Measurements from ENCODE around the gene SELE.

SELE gene

DNA sequence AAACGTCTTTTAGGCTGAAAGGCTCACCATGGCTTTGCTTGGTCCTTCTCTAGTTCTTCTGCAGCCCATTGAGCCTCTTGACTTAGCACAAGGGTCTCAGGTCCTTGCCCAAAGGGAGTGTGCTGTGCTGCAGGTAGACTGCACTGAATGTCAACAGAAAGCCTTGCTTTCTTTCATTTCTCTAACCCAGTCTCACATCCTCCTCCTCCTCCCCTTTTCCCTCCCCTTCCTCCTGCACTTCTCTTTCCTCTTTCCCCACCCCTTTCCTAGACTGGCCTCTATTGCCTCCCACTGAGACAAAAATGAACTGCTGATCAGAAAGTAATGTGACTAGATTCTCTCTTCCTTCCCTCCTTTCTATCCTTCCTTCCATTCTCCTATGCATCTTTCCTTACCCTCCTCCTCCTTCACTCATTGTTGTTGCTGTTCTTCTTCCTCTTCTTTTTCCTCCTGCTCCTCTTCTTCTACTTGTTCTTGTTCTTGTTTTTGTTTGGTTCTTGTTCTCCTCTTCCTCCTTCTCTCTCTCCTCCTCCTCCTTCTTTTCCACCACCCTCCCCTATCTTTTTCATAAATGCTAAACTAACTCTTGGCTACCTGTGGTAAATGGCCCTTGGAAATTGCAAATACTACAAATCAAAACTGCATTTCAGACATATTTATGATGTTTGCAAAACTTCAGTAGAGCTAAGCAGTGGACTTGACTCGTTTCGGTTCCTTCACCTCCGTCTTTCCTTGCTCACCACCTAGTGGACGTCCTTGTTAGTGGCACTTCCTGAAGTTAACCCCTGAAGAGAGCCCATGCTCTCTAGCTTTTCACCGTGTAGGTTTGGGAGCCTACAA lies 22.2 kb downstream of the SELE start, which contains the start of gene SELL:
SELL (minus strand) TSS at position 152 of the 840 bp plus-strand sequence; CDS start at position 30, 122 bp downstream.
- Mint-ChIP-seq H3K27ac (peak within 1 kb of the TSS; percentile 75 to 78), H3K27me3 (peaks cover 20 to 23% of the 10 kb centered on the region in 2 donors)
- DNase-seq: peak; percentile 72 to 76 (median 74)

DNA sequence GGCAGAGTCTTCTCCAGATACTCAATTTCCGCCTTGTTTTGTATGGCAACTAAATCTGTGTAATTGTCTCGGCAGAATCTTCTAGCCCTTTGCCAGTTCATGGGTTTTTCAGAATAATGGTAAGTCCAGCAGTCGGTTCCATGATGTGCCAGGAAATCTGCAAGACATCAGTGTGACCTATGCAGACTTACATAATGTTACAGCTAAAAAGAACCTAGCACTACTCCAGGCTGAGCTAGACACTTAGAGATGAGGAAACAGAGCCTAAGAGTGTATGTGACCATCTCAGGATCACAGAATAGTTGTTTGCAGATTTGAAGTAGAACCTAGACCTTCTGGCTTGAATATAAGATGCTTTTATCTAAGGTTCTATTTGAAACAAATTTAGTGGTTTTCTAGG lies 25.2 kb downstream of the SELE start:
- Mint-ChIP-seq H3K9me3 (peaks cover 0 to 1% of the 10 kb centered on the region in 2 donors), H3K27me3 (peaks cover 3 to 5% of the 10 kb centered on the region in 2 donors), H3K27ac (peak overlapping the region; percentile 12 to 77), H3K4me3 (peak overlapping the region; percentile 56 to 58), H3K36me3 (ENCODE audit: insufficient read depth) (no peaks in the 10 kb centered on the region), H3K4me1 (ENCODE audit: low read depth in 2 of 2) (peaks cover 29 to 36% of the 10 kb centered on the region in 2 donors)
- DNase-seq (no peak), ATAC-seq (replicated peaks) (no peak)

More for the DNA sequence above, 22.2 kb downstream of the SELE start, which contains the start of gene SELL:
- Mint-ChIP-seq H3K4me3 (peak within 1 kb of the TSS; percentile 69 to 84), H3K4me1 (ENCODE audit: low read depth in 2 of 2) (peaks cover 22 to 28% of the 10 kb centered on the region in 2 donors), H3K9me3 (peaks cover 0 to 2% of the 10 kb centered on the region in 2 donors), H3K36me3 (ENCODE audit: insufficient read depth) (no peaks in the 10 kb centered on the region)
- peak; percentile 97 for ATAC-seq (replicated peaks)

DNA sequence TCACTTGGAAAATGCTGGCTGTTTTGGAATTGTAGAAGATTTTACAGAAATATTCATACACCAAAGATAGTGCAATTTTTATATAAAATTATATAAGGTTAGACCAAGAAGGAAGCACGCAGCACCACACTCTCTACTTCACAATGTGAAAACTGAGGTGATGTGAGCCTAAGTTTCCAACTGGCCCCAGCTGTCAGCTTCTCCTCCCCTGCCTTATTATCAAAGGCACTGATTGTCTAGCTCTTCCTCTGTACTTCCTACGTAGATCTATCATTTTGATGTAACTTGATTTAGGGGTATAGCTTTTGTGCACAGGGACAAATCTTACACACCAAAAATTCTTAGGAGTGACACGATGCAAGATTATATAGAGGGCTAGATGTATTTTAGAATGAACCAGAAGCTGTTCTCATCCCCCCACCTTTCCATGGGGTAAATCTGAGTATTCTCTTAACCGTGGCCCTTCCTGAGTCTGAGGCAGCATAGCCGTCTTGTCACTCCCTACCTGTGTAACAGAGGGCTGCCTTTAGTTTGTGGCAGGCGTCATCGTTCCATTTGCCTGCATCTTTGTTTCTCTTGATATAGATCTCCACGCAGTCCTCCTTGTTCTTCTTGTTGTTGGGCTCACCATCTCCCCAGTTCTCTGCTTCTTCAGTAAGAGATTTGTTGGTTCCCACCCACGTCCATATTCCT lies 25.8 kb downstream of the SELE start:
- H3K27ac Mint-ChIP-seq: peak overlapping the region; percentile 12 to 77
- peak overlapping the region; percentile 56 to 58 for H3K4me3 Mint-ChIP-seq
- H3K36me3 Mint-ChIP-seq (ENCODE audit: insufficient read depth): no peaks in the 10 kb centered on the region
- ATAC-seq (replicated peaks): no peak
- H3K27me3 Mint-ChIP-seq: no peaks in the 10 kb centered on the region
- H3K9me3 Mint-ChIP-seq: no peaks in the 10 kb centered on the region
- H3K4me1 Mint-ChIP-seq (ENCODE audit: low read depth in 2 of 2): peaks cover 34 to 42% of the 10 kb centered on the region in 2 donors
- DNase-seq: no peak

DNA sequence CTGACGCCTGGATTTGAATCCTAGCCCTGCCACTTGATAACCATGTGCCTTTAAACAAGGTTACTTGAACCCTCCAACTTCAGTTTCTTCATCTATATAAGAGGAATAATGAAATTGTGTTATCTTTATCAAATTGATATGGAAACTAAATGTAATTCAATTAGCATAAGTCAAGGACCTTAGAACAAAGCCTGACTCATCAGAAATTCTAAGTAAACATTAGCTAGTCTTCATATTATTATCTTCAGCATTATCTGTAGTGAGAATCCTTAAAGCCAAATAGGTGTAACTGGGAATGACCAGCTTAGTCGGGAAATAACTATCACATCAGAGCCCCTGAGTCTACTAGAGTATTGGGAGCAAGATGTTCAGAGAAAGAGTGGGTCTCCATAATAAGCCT lies 29.1 kb downstream of the SELE start:
- Mint-ChIP-seq H3K9me3 (no peaks in the 10 kb centered on the region), H3K36me3 (ENCODE audit: insufficient read depth) (no peaks in the 10 kb centered on the region), H3K4me3 (no peak overlapping the region), H3K27me3 (no peaks in the 10 kb centered on the region), H3K4me1 (ENCODE audit: low read depth in 2 of 2) (peaks cover 48 to 52% of the 10 kb centered on the region in 2 donors), H3K27ac (no peak overlapping the region)
- ATAC-seq (replicated peaks): no peak
- no peak for DNase-seq

DNA sequence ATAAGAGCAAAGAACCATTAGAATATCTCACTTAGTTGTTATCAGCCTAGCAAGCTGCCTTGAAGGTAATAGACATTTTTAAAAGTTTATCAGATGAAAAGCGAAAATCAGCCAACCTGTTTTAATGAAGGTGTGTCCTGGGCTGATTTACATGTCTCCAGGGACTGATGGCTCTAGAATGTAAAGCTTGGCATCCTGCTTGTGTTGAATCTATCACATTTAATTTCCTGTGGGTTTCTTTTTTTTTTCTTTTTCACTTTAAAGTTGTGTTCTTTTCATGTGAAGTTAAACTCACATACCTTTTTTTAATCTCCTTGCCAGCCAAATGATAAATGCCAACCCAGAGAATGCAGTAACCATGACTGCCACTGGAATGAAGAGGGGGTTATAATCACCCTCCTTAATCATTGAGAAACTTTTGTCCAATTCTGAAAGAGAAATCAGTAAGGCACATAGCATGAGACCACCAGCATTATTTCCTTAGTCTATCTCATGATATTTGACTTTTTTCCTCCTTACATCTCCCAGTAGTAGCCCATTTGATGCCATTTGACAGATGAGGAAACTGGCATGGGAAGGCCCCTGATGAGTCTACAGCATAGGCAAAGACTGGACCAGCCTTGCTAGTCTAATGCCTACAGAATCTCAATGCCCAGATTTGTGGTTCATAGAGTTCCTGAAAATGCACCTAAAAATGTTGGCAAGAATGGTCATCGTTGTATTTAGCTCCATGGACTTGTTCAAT lies 32.4 kb downstream of the SELE start:
- Mint-ChIP-seq H3K27me3 (no peaks in the 10 kb centered on the region), H3K4me3 (peak overlapping the region; percentile 19 to 30), H3K36me3 (ENCODE audit: insufficient read depth) (no peaks in the 10 kb centered on the region), H3K4me1 (ENCODE audit: low read depth in 2 of 2) (peaks cover 49 to 56% of the 10 kb centered on the region in 2 donors), H3K9me3 (no peaks in the 10 kb centered on the region), H3K27ac (peak overlapping the region; percentile 45 to 83)
- ATAC-seq (replicated peaks) (peak; percentile 49), DNase-seq (no peak)

DNA sequence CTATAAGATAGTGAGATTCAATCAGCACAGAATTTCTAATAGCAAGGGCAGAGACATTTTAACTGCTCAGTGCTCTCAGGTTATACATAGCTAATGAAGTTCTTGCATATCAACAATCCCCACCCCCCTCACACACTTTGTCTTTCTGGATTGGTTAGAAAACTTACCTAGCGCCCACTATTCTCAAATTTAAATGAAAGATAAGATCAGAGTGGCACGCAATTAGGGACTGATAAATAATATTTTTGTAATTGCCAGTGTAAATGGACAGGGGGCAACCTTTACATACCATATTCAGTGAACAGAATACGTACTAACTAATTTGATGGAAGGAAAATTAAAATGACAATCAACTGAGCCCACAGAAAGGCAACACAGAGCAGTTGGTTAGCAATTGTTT lies 34.2 kb downstream of the SELE start:
- Mint-ChIP-seq H3K9me3 (no peaks in the 10 kb centered on the region), H3K27me3 (no peaks in the 10 kb centered on the region), H3K36me3 (ENCODE audit: insufficient read depth) (no peaks in the 10 kb centered on the region), H3K4me3 (no peak overlapping the region), H3K27ac (peak overlapping the region in 1 of 2 donors; percentile 72), H3K4me1 (ENCODE audit: low read depth in 2 of 2) (peaks cover 65 to 69% of the 10 kb centered on the region in 2 donors)
- no peak for DNase-seq
- ATAC-seq (replicated peaks): no peak

DNA sequence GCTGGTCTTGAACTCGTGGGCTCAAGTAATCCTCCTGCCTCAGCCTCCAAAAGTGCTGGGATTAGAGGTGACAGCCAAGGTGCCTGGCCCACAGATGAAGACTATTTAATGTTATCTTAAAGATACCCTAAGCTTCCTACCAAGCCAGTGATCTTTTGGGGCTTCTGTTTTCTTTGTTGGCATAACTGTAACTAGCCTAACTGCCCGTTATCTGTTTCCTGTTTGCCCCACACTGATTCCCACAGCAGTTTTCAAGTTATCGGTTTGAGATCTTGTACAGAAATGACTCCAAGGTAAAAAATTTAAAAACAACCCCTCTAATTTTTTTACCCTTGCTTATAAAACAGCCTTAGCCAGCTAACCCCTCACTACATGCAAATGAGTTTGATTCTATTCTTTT lies 34.9 kb downstream of the SELE start:
- no peak for DNase-seq
- Mint-ChIP-seq H3K9me3 (no peaks in the 10 kb centered on the region), H3K4me3 (no peak overlapping the region), H3K27me3 (no peaks in the 10 kb centered on the region), H3K27ac (peak overlapping the region in 1 of 2 donors; percentile 72), H3K36me3 (ENCODE audit: insufficient read depth) (no peaks in the 10 kb centered on the region), H3K4me1 (ENCODE audit: low read depth in 2 of 2) (peaks cover 68 to 75% of the 10 kb centered on the region in 2 donors)
- ATAC-seq (replicated peaks): no peak

DNA sequence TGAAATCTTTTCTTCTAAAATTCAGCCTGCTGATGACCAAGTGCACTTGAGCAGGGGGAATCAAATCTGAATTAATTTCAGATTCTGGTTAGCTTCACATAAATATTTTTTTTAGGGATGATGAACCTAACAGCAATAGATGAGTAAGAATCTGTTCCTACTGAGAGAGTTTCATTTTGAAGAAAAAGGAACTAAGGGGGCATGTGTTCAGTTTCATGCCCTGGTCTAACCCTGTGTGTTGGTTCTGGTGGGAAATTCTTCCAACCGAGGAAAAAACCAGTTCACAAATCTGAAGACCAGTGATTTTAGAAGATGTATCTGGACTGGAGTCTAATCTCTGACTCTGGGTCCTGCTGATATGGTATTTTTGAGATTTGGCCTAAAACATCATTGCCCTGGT lies 36.1 kb downstream of the SELE start:
- H3K27ac Mint-ChIP-seq: no peak overlapping the region
- ATAC-seq (replicated peaks) (no peak), DNase-seq (no peak)
- no peaks in the 10 kb centered on the region for H3K27me3 Mint-ChIP-seq
- no peak overlapping the region for H3K4me3 Mint-ChIP-seq
- H3K9me3 Mint-ChIP-seq: no peaks in the 10 kb centered on the region
- H3K36me3 Mint-ChIP-seq (ENCODE audit: insufficient read depth): no peaks in the 10 kb centered on the region
- peaks cover 63 to 70% of the 10 kb centered on the region in 2 donors for H3K4me1 Mint-ChIP-seq (ENCODE audit: low read depth in 2 of 2)

DNA sequence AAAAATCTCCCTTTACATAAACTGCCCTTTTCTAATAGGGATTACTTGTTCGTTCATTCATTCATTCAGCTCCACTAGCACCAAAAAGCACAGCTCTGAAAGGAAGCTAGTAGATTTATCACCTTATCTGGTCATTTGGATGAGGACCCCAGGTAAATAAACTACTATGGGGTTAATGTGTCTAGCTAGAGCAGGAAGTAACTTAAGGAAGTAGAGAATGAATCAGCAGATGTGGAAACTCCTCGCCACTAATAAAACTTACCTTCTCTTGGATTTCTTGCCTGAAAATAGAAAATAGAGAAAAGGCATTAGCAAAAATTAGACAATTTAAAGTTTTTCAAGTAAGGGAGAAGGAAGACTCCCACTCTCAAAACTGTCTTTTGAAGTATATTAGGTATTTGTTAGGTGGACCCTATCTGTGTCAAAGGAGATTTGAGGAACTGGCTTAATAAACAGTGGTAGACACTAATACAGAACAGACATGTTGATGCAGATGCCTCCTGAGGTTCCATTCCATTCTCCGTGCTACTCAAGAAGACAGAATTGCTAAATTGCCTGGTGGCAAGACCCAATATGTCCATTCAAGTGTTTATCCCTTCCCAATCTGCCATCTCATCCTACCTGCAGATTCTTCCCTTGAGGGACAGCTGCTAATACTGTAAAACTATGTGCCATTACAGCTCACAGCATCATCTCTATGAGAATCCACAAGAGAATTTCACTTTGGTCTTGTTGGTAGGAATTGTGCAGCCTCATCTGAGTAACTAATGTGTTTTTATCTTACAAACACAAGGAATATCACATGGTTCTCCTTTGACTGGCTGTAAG lies 37.4 kb downstream of the SELE start:
- H3K27me3 Mint-ChIP-seq: no peaks in the 10 kb centered on the region
- ATAC-seq (replicated peaks) (no peak), DNase-seq (no peak)
- H3K9me3 Mint-ChIP-seq: no peaks in the 10 kb centered on the region
- H3K36me3 Mint-ChIP-seq (ENCODE audit: insufficient read depth): peaks cover 3% of the 10 kb centered on the region
- H3K4me3 Mint-ChIP-seq: peak overlapping the region; percentile 6 to 57
- H3K27ac Mint-ChIP-seq: peak overlapping the region in 1 of 2 donors; percentile 63
- H3K4me1 Mint-ChIP-seq (ENCODE audit: low read depth in 2 of 2): peaks cover 58 to 72% of the 10 kb centered on the region in 2 donors

DNA sequence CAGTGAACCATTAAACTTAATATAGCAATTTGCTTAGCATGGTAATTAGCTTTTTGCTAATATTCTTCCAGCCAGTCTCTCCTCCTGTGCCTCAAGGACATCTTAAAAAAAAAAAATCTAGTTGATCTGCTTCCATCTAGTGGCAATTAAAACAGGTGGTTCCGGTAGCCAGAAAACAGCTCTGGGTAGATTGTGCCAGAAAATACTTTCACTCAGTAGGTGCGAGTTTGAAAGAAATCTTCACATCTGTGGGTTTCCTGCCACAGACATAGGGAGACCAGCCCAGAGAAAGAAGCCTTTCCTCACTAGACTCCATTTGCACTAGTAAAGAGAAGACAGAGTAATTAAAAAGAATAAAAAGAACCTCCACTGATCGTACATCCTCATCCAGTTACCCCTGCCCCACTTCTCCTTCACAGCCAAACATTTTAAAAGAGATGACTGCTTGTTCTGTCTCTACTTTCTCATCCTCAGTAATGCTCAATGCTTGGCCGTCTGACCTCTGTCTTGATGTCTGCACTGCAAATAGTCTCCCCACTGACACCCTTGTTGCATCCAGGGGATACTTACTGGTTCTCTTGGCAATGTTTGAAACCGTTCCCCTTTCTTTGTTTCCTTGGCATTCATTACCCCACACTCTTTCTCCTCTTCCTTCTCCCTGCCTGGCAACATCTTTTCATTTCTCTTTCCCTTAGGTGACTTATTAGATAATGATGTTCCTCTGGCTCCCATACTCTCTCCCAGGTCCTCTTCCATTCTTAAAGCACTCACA lies 39.4 kb downstream of the SELE start:
- Mint-ChIP-seq H3K36me3 (ENCODE audit: insufficient read depth) (peaks cover 6% of the 10 kb centered on the region), H3K4me1 (ENCODE audit: low read depth in 2 of 2) (peaks cover 62 to 79% of the 10 kb centered on the region in 2 donors), H3K27ac (peak overlapping the region; percentile 33 to 87), H3K27me3 (no peaks in the 10 kb centered on the region), H3K9me3 (no peaks in the 10 kb centered on the region), H3K4me3 (peak overlapping the region; percentile 62 to 73)
- peak; percentile 77 for ATAC-seq (replicated peaks)
- DNase-seq: peak; percentile 45 to 46 (median 46)

DNA sequence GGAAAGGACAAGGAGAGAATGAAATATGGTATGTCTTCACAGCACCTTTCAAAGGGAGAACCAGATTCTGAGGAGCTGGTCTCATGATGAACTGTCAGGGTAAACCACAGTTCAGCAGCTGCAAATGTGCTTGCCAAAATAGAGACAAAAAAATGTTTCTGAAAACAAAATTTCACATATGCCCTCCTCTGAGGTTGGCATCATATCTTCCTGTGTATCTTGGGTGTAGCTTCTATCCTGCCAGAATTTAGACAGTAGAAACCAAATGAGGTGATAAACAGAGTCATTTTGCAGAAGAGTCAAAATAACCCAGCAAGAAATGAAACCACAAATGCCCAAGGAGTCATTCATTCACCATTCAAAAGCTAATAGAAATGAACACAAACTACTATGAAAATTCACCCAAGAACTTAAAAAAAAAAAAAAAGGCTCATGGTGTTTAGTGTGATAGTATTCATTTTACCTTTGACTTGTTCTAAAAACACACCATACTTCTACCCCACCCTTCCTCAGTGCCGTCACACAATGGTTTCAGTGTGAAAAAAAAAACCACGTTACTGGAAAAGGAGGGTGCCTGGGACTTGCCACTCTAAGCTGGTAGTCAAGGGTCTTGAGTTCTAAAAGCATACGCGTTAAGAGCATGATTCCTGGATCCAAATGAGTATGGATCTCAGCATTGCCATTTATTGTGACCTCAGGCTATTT lies 41.0 kb downstream of the SELE start:
- H3K27ac Mint-ChIP-seq: peak overlapping the region; percentile 87 to 91
- H3K36me3 Mint-ChIP-seq (ENCODE audit: insufficient read depth): peaks cover 6% of the 10 kb centered on the region
- peaks cover 56 to 68% of the 10 kb centered on the region in 2 donors for H3K4me1 Mint-ChIP-seq (ENCODE audit: low read depth in 2 of 2)
- DNase-seq: peak; percentile 15 to 48 (median 38)
- H3K9me3 Mint-ChIP-seq: no peaks in the 10 kb centered on the region
- ATAC-seq (replicated peaks): peak; percentile 71
- H3K4me3 Mint-ChIP-seq: peak overlapping the region; percentile 62 to 73
- H3K27me3 Mint-ChIP-seq: no peaks in the 10 kb centered on the region
